Cardiac muscle cell (in vitro differentiated cells and primary cell): ENCODE data around the gene N4BP2L2. TPM values are rescaled to one million over a fixed set of nuclear protein-coding genes. Genes with fewer than 3 reads are reported as not detected.
A peak's percentile ranks its signal among the peaks of the same experiment; 100 is the strongest.

Source experiments
- DNase-seq, 2 donors: peaks; one replicate each; pipeline versions ENCODE4 v3.0.0 to v3.0.0-alpha.2; 2010 to 2017; ENCODE audit warnings: low read depth in 1 of 2, low spot score in 1 of 2
- H3K27ac ChIP-seq: fragments of 200-600 bp; sonication (generic); 2 replicates; pipeline ENCODE4 v1.5.1; 2016
- H3K27me3 ChIP-seq: fragments of 200-600 bp; sonication (generic); 2 replicates; pipeline ENCODE4 v1.6.0; 2016; ENCODE audit warnings: control low read depth
- H3K36me3 ChIP-seq: fragments of 200-600 bp; sonication (generic); 2 replicates; pipeline ENCODE4 v1.5.1; 2016; ENCODE audit warnings: control low read depth
- H3K4me1 ChIP-seq: fragments of 200-600 bp; sonication (generic); 2 replicates; pipeline ENCODE4 v1.8.1; 2017; ENCODE audit warnings: low read depth, mild to moderate bottlenecking, mixed run types
- H3K4me3 ChIP-seq: fragments of 200-600 bp; sonication (generic); 2 replicates; pipeline ENCODE4 v1.5.1; 2016; ENCODE audit warnings: mild to moderate bottlenecking
- H3K9me3 ChIP-seq: fragments of 200-600 bp; sonication (generic); 2 replicates; pipeline ENCODE4 v1.5.1; 2017; ENCODE audit warnings: low read depth, mild to moderate bottlenecking, control low read depth
- CTCF ChIP-seq: IDR thresholded peaks from 2 replicates; pipeline ENCODE4 v1.5.1; 2012; ENCODE audit warnings: low read depth, mild to moderate bottlenecking, low read length
- polyA plus RNA-seq: library from polyadenylated mRNA; unstranded; fragments of >200 nt; fragmentation: Nextera tagmentation; extraction: Ambion mirVana; gene quantifications from 2 replicates; pipeline ENCODE4 v1.2.1, GENCODE V29; 2016
- total RNA-seq: library from RNA; depleted of rRNA; stranded (reverse); fragments of >200 nt; gene quantifications from 2 replicates; pipeline ENCODE4 v1.2.3, GENCODE V29; 2016

The N4BP2L2 gene
- total and polyA plus RNA-seq, 2 experiments from 2014 or later: 96.8 to 137 TPM

- H3K4me3 ChIP-seq: no peak overlapping the region
- H3K4me1 ChIP-seq: peaks cover 2% of the 10 kb centered on the region
- H3K27me3 ChIP-seq: no peaks in the 10 kb centered on the region
- H3K27ac ChIP-seq: no peak overlapping the region
- H3K9me3 ChIP-seq: no peaks in the 10 kb centered on the region
- H3K36me3 ChIP-seq: peaks cover 3% of the 10 kb centered on the region
- no peak for TF ChIP-seq CTCF
- DNase-seq: no peak
Observed at GRCh38 chr13:32525766-32526165, 12.8 kb downstream of the N4BP2L2 start.

- TF ChIP-seq CTCF: no peak
- no peaks in the 10 kb centered on the region for H3K9me3 ChIP-seq
- H3K36me3 ChIP-seq: peaks cover 22% of the 10 kb centered on the region
- no peak for DNase-seq
- H3K4me3 ChIP-seq: no peak overlapping the region
- no peaks in the 10 kb centered on the region for H3K27me3 ChIP-seq
- H3K4me1 ChIP-seq: no peaks in the 10 kb centered on the region
- no peak overlapping the region for H3K27ac ChIP-seq
Observed at GRCh38 chr13:32515246-32515645, 23.3 kb downstream of the N4BP2L2 start.

DNA sequence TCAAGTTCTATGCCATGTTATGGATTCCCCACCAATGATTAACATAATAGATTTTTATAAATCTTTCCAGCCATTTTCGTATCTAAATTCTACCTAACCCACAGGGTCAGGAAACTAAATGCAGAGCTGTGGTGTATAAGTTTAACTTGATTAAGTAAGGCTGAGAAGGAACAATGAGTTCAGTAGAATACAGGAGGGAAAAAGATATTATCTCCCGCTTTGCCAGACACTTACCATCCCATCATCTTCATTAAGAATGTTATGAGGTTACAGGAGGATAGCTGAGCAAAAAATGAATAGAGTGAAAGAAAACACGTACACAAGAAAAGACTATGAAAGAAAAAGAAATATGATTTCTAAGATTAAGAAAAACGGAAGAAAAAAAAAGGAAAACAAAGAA, 27.1 kb downstream of the N4BP2L2 start:
- Histone ChIP-seq H3K9me3 (no peaks in the 10 kb centered on the region), H3K36me3 (peaks cover 6% of the 10 kb centered on the region), H3K27me3 (no peaks in the 10 kb centered on the region), H3K4me3 (no peak overlapping the region), H3K27ac (no peak overlapping the region), H3K4me1 (no peaks in the 10 kb centered on the region)
- TF ChIP-seq CTCF: no peak
- DNase-seq: no peak

GRCh38 chr13:32504876-32505275, 33.7 kb downstream of the N4BP2L2 start:
- Histone ChIP-seq H3K27me3 (no peaks in the 10 kb centered on the region), H3K36me3 (peaks cover 7% of the 10 kb centered on the region), H3K27ac (no peak overlapping the region), H3K4me1 (no peaks in the 10 kb centered on the region), H3K4me3 (no peak overlapping the region), H3K9me3 (no peaks in the 10 kb centered on the region)
- no peak for DNase-seq
- no peak for TF ChIP-seq CTCF

DNA sequence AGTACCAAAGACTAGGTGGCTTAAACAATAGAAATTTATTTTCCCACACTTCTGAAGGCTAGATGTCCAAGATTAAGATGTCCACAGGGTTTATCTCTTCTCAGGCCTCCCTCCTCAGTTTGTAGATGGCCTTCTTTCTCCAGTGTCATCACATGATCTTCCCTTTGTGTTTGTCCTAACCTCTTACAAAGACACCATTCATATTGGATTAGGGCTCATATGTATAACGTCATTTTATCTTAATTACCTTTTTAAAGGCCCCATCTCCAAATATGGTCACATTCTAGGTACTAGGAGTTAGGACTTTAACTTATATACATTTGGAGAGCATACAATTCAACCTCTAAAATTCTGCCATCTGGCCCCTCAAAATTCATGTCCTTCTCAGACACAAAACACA, 34.3 kb downstream of the N4BP2L2 start:
- no peaks in the 10 kb centered on the region for H3K27me3 ChIP-seq
- no peak overlapping the region for H3K4me3 ChIP-seq
- H3K9me3 ChIP-seq: no peaks in the 10 kb centered on the region
- H3K36me3 ChIP-seq: peaks cover 7% of the 10 kb centered on the region
- H3K27ac ChIP-seq: peak overlapping the region; percentile 50
- TF ChIP-seq CTCF: no peak
- H3K4me1 ChIP-seq: no peaks in the 10 kb centered on the region
- no peak for DNase-seq

DNA sequence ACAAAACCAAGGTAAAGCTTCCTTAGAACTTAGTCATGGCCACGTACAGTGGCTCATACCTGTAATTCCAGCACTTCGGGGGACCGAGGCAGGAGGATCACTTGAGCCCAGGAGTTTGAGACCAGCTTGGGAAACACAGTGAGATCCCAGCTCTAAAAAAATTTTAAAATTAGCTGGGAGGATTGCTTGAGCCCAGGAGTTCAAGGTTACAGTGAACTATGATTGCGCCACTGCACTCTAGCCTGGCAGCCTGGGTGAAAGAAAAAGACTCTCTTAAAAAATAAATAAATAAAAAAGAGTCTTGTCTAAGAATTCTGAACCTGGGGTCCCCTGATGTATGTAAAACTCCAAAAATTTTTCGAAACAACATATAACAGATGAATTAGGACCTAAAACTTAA, 34.9 kb downstream of the N4BP2L2 start:
- Histone ChIP-seq H3K36me3 (peaks cover 7% of the 10 kb centered on the region), H3K27me3 (no peaks in the 10 kb centered on the region)
- no peak for TF ChIP-seq CTCF

More for the DNA sequence above, 34.9 kb downstream of the N4BP2L2 start:
- DNase-seq: no peak
- H3K4me1 ChIP-seq: no peaks in the 10 kb centered on the region
- no peak overlapping the region for H3K4me3 ChIP-seq
- H3K27ac ChIP-seq: no peak overlapping the region
- H3K9me3 ChIP-seq: no peaks in the 10 kb centered on the region
